ENCODE results near the gene ERP44.
"Not testable (repeated sequence)": the region's sequence is repeated elsewhere in the genome, so short reads cannot be mapped to it uniquely, and the experiment has no call there.

The ERP44 gene

GRCh38 chr9:100100146-100100667 lies 1.4 kb upstream of the ERP44 start:
- no peak for DNase-seq (ENCODE audit: low read depth)

GRCh38 chr9:100099722-100100042 lies 882 bp upstream of the ERP44 start:
- DNase-seq (ENCODE audit: low read depth) = no peak

GRCh38 chr9:100098046-100098886 lies 534 bp downstream of the ERP44 start:
- DNase-seq (ENCODE audit: low read depth) = no peak

GRCh38 chr9:100096378-100096916 lies 2.4 kb downstream of the ERP44 start:
- no peak for DNase-seq (ENCODE audit: low read depth)

GRCh38 chr9:100094411-100094810 lies 4.4 kb downstream of the ERP44 start:
- DNase-seq (ENCODE audit: low read depth) = not testable (repeated sequence)

GRCh38 chr9:100092066-100092465 lies 6.7 kb downstream of the ERP44 start:
- DNase-seq (ENCODE audit: low read depth) = no peak

GRCh38 chr9:100091650-100092049 lies 7.2 kb downstream of the ERP44 start:
- DNase-seq (ENCODE audit: low read depth) = no peak

GRCh38 chr9:100090880-100091279 lies 7.9 kb downstream of the ERP44 start:
- no peak for DNase-seq (ENCODE audit: low read depth)

- DNase-seq (ENCODE audit: low read depth) = no peak
These were observed 10.6 kb downstream of the ERP44 start for GRCh38 chr9:100088202-100088601.

GRCh38 chr9:100087218-100087617 lies 11.6 kb downstream of the ERP44 start:
- no peak for DNase-seq (ENCODE audit: low read depth)

- DNase-seq (ENCODE audit: low read depth) = no peak
These were observed 12.6 kb downstream of the ERP44 start for GRCh38 chr9:100086097-100086635.

GRCh38 chr9:100084734-100085133 lies 14.1 kb downstream of the ERP44 start:
- DNase-seq (ENCODE audit: low read depth) = no peak

GRCh38 chr9:100084128-100084453 lies 14.7 kb downstream of the ERP44 start:
- no peak for DNase-seq (ENCODE audit: low read depth)

GRCh38 chr9:100083448-100084127 lies 15.2 kb downstream of the ERP44 start:
- DNase-seq (ENCODE audit: low read depth) = no peak

- no peak for DNase-seq (ENCODE audit: low read depth)
These were observed 16.0 kb downstream of the ERP44 start for GRCh38 chr9:100082782-100083181.

GRCh38 chr9:100076256-100076655 lies 22.5 kb downstream of the ERP44 start:
- not testable (repeated sequence) for DNase-seq (ENCODE audit: low read depth)

GRCh38 chr9:100074989-100075388 lies 23.8 kb downstream of the ERP44 start:
- no peak for DNase-seq (ENCODE audit: low read depth)

- DNase-seq (ENCODE audit: low read depth) = no peak
These were observed 24.7 kb downstream of the ERP44 start for GRCh38 chr9:100074093-100074492.

- DNase-seq (ENCODE audit: low read depth) = no peak
These were observed 26.0 kb downstream of the ERP44 start for GRCh38 chr9:100072805-100073204.

- no peak for DNase-seq (ENCODE audit: low read depth)
These were observed 27.5 kb downstream of the ERP44 start for GRCh38 chr9:100071271-100071670.

GRCh38 chr9:100070104-100071041 lies 28.4 kb downstream of the ERP44 start:
- no peak for DNase-seq (ENCODE audit: low read depth)

- not testable (repeated sequence) for DNase-seq (ENCODE audit: low read depth)
These were observed 29.7 kb downstream of the ERP44 start for GRCh38 chr9:100069068-100069467.

Data from stimulated activated CD8-positive, alpha-beta memory T cell treated with anti-CD3 and anti-CD28 coated beads, Interleukin-15, amount 100 ng/mL, for 1 hour (primary cell).